HPDE6-E6E7 (cell line): ENCODE data around the gene CYP2W1.

ENCODE experiments used
- DNase-seq: peaks from one replicate; pipeline ENCODE4 v3.0.0; 2011; ENCODE audit warnings: missing footprints; ENCODE audit errors: extremely low spot score

CYP2W1 gene

GRCh38 chr7:982511-983003 lies 424 bp upstream of the CYP2W1 start:
- DNase-seq, result no peak

- no peak for DNase-seq
Measured at GRCh38 chr7:983616-984071, 663 bp downstream of the CYP2W1 start.

- no peak for DNase-seq
Measured at GRCh38 chr7:984361-985126, 1.6 kb downstream of the CYP2W1 start.

- no peak for DNase-seq
Measured at GRCh38 chr7:985127-985416, 2.1 kb downstream of the CYP2W1 start.

GRCh38 chr7:985915-986741 lies 3.1 kb downstream of the CYP2W1 start:
- peak; percentile 39 for DNase-seq

- DNase-seq, result no peak
Measured at GRCh38 chr7:986766-987751, 4.1 kb downstream of the CYP2W1 start.

- no peak for DNase-seq
Measured at GRCh38 chr7:987909-988308, 4.9 kb downstream of the CYP2W1 start.

- DNase-seq, result no peak
Measured at GRCh38 chr7:988426-988911, 5.5 kb downstream of the CYP2W1 start.

GRCh38 chr7:988963-989529 lies 6.1 kb downstream of the CYP2W1 start:
- DNase-seq, result no peak

GRCh38 chr7:990352-990932 lies 7.5 kb downstream of the CYP2W1 start:
- no peak for DNase-seq

GRCh38 chr7:990933-991728 lies 8.2 kb downstream of the CYP2W1 start:
- no peak for DNase-seq

- no peak for DNase-seq
Measured at GRCh38 chr7:991729-992656, 9.0 kb downstream of the CYP2W1 start.

GRCh38 chr7:992709-993607 lies 10.0 kb downstream of the CYP2W1 start:
- peak; percentile 79 for DNase-seq

GRCh38 chr7:994592-995308 lies 11.8 kb downstream of the CYP2W1 start:
- no peak for DNase-seq

GRCh38 chr7:995571-995970 lies 12.6 kb downstream of the CYP2W1 start:
- DNase-seq, result no peak

- DNase-seq, result no peak
Measured at GRCh38 chr7:996079-996872, 13.3 kb downstream of the CYP2W1 start.
